Measurements from ENCODE around the gene PLA2G6.

DNA sequence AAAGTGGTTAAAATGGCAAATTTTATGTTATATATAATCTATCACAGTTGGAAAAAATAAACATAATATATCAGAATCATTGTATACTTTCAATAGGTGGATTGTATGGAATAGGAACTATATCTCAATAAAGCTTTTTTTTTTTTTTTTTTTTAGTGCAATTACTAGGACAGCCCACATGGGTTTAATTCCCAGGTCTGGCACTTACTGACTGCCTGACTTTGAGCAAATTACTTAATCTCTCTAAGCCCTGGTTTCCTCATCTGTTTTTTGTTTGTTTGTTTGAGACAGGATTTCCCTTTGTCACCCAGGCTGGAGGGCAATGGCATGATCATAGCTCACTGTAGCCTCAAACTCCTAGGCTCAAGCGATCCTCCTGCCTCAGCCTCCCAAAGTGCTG is 45.0 kb downstream of the PLA2G6 start:
- TF ChIP-seq, protein P1, sequence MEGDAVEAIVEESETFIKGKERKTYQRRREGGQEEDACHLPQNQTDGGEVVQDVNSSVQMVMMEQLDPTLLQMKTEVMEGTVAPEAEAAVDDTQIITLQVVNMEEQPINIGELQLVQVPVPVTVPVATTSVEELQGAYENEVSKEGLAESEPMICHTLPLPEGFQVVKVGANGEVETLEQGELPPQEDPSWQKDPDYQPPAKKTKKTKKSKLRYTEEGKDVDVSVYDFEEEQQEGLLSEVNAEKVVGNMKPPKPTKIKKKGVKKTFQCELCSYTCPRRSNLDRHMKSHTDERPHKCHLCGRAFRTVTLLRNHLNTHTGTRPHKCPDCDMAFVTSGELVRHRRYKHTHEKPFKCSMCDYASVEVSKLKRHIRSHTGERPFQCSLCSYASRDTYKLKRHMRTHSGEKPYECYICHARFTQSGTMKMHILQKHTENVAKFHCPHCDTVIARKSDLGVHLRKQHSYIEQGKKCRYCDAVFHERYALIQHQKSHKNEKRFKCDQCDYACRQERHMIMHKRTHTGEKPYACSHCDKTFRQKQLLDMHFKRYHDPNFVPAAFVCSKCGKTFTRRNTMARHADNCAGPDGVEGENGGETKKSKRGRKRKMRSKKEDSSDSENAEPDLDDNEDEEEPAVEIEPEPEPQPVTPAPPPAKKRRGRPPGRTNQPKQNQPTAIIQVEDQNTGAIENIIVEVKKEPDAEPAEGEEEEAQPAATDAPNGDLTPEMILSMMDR (IDR thresholded peaks at IDR 0.05), result no peak
- no peak for TF ChIP-seq POLR2A (IDR thresholded peaks at IDR 0.05)
- no peak for TF ChIP-seq EP300 (IDR thresholded peaks at IDR 0.05)

All from ovary (tissue), 3 donors.